HepG2 (cell line): ENCODE measurements around the gene NUDT17. TPM values are rescaled to one million over a fixed set of nuclear protein-coding genes. Genes with fewer than 3 reads are reported as not detected.
A peak's percentile ranks its signal among the peaks of the same experiment; 100 is the strongest.

Source experiments
- ARID5B ChIP-seq: IDR thresholded peaks from 2 replicates; pipeline ENCODE4 v1.4.0; 2020; ENCODE audit warnings: mild to moderate bottlenecking, missing genetic modification reagents
- BRD4 ChIP-seq: sonication (generic); formaldehyde crosslinking; IDR thresholded peaks from 2 replicates; pipeline ENCODE4 v1.4.0; 2020; ENCODE audit warnings: missing genetic modification reagents
- FOXO1 ChIP-seq: sonication (generic); formaldehyde crosslinking; IDR thresholded peaks from 2 replicates; pipeline ENCODE4 v1.4.0; 2020; ENCODE audit warnings: missing genetic modification reagents
- GABPB1 ChIP-seq: IDR thresholded peaks from 2 replicates; pipeline ENCODE4 v1.6.1; 2016; ENCODE audit warnings: mild to moderate bottlenecking, missing genetic modification reagents, moderate library complexity, missing compliant biosample characterization
- HNRNPLL ChIP-seq: fragments of 200-400 bp; formaldehyde crosslinking; IDR thresholded peaks from 2 replicates; pipeline ENCODE4 v1.6.1; 2017; ENCODE audit warnings: mild to moderate bottlenecking, low read depth, low read length; ENCODE audit not compliant: poor library complexity, severe bottlenecking
- ISL2 ChIP-seq: sonication (generic); formaldehyde crosslinking; IDR thresholded peaks from 2 replicates; pipeline ENCODE4 v1.5.0; 2020; ENCODE audit warnings: missing genetic modification reagents
- KAT2B ChIP-seq: fragments of 150-350 bp; IDR thresholded peaks from 2 replicates; pipeline ENCODE4 v1.6.1; 2014; ENCODE audit warnings: low read depth, low read length, borderline replicate concordance
- LCORL ChIP-seq, 2 experiments: fragments of 450-650 bp in 1 of 2; sonication (generic) in 1 of 2; formaldehyde crosslinking in 1 of 2; IDR thresholded peaks; 2 replicates each; pipeline versions ENCODE4 v1.5.0 to v1.6.1; 2017 to 2020; ENCODE audit warnings: antibody characterized with exemption in 1 of 2, missing genetic modification reagents in 1 of 2
- MAZ ChIP-seq, 2 experiments: sonication (generic) in 1 of 2; formaldehyde crosslinking in 1 of 2; IDR thresholded peaks; 2 replicates each; pipeline versions ENCODE4 v1.5.0 to v1.6.1; 2012 to 2020; ENCODE audit warnings: low read depth in 2 of 2, mild to moderate bottlenecking in 2 of 2, borderline replicate concordance in 1 of 2, improper control_type of control experiment in 1 of 2, low read length in 1 of 2, missing genetic modification reagents in 1 of 2, moderate library complexity in 1 of 2
- MLXIP ChIP-seq: sonication (generic); formaldehyde crosslinking; IDR thresholded peaks from 2 replicates; pipeline ENCODE4 v1.9.0; 2021; ENCODE audit warnings: missing genetic modification reagents, borderline replicate concordance
- NR1H2 ChIP-seq: sonication (generic); formaldehyde crosslinking; IDR thresholded peaks from 2 replicates; pipeline ENCODE4 v1.8.1; 2022; ENCODE audit warnings: low read depth, missing genetic modification reagents, borderline replicate concordance
- PAF1 ChIP-seq: IDR thresholded peaks from 2 replicates; pipeline ENCODE4 v1.6.1; 2016; ENCODE audit warnings: missing genetic modification reagents, missing compliant biosample characterization
- REPIN1 ChIP-seq: sonication (generic); formaldehyde crosslinking; IDR thresholded peaks from 2 replicates; pipeline ENCODE4 v1.8.0; 2022; ENCODE audit warnings: missing genetic modification reagents, low read depth, mild to moderate bottlenecking, borderline replicate concordance
- SNRNP70 ChIP-seq: fragments of 200-400 bp; formaldehyde crosslinking; IDR thresholded peaks from 2 replicates; pipeline ENCODE4 v1.6.1; 2017; ENCODE audit warnings: mild to moderate bottlenecking, low read depth, low read length, moderate library complexity
- XRCC5 ChIP-seq: fragments of 200-400 bp; formaldehyde crosslinking; optimal IDR thresholded peaks from 2 replicates; pipeline ENCODE3; 2017; ENCODE audit warnings: mild to moderate bottlenecking, low read length
- ZNF138 ChIP-seq: sonication (generic); formaldehyde crosslinking; IDR thresholded peaks from 2 replicates; pipeline ENCODE4 v1.5.0; 2020; ENCODE audit warnings: mild to moderate bottlenecking, low read depth, missing genetic modification reagents
- ZNF674 ChIP-seq: sonication (generic); formaldehyde crosslinking; IDR thresholded peaks from 2 replicates; pipeline ENCODE4 v1.5.0; 2020; ENCODE audit warnings: low read depth, mild to moderate bottlenecking, missing genetic modification reagents
- ZNF761 ChIP-seq: sonication (generic); formaldehyde crosslinking; conservative IDR thresholded peaks from 2 replicates; pipeline ENCODE4 v1.4.0; 2020; ENCODE audit warnings: mild to moderate bottlenecking, missing genetic modification reagents
- ZSCAN29 ChIP-seq: sonication (generic); formaldehyde crosslinking; conservative IDR thresholded peaks from 2 replicates; pipeline ENCODE4 v1.4.0; 2020; ENCODE audit warnings: mild to moderate bottlenecking, missing genetic modification reagents
- ZZZ3 ChIP-seq: sonication (generic); formaldehyde crosslinking; IDR thresholded peaks from 2 replicates; pipeline ENCODE4 v1.4.0; 2020; ENCODE audit warnings: missing genetic modification reagents, mild to moderate bottlenecking, borderline replicate concordance
- polyA plus RNA-seq, 8 experiments: library from polyadenylated mRNA; depleted of rRNA in 3 of 8; stranded (reverse) in 7 of 8; unstranded in 1 of 8; fragments of >200 nt; fragmentation: Illumina TruSeq in 4 of 8; extraction: Trizol in 4 of 8; gene quantifications; 2 replicates each; pipeline versions ENCODE4 v1.2.1 to v1.2.3, GENCODE V29; 2011 to 2016; ENCODE audit warnings: low read depth in 4 of 8, missing spikeins in 1 of 8, mixed read lengths in 1 of 8; ENCODE audit not compliant: insufficient read depth in 1 of 8
- total RNA-seq, 5 experiments: library from RNA; depleted of rRNA; stranded (reverse); fragments of >200 nt; fragmentation: Illumina TruSeq; extraction: Trizol; gene quantifications; 2 replicates each; pipeline ENCODE4 v1.2.3, GENCODE V29; 2016; ENCODE audit warnings: low read depth in 1 of 5

NUDT17 gene
- total and polyA plus RNA-seq, 2 of the 13 experiments (the other 11 are each of a cell fraction or from before 2014, with no cell fraction given) = 2.6 to 5.8 TPM

- 0 out of 2 replicates have a peak, but pooled peaks have one; percentile 41 for TF ChIP-seq FOXO1
- no peak; the same call in 1 of the 2 replicates for TF ChIP-seq ZNF674 (CRISPR knock-in tag)
- TF ChIP-seq KAT2B = no peak
- TF ChIP-seq PAF1 = no peak
- peak; percentile 67; the same call in 1 of the 2 replicates for TF ChIP-seq ARID5B (CRISPR knock-in tag)
- TF ChIP-seq NR1H2 (CRISPR knock-in tag) = 0 out of 2 replicates have a peak, but pooled peaks have one; percentile 28
- no peak for TF ChIP-seq LCORL (IDR thresholded peaks at IDR 0.05)
- TF ChIP-seq LCORL (CRISPR knock-in tag; IDR thresholded peaks at IDR 0.05) = peak; percentile 23; the same call in 1 of the 2 replicates
- TF ChIP-seq REPIN1 (CRISPR knock-in tag) = peak; percentile 63; the same call in 1 of the 2 replicates
- TF ChIP-seq SNRNP70 = no peak
- TF ChIP-seq ZZZ3 (CRISPR knock-in tag) = no peak
- peak; percentile 60 for TF ChIP-seq XRCC5
- peak; percentile 33; the same call in 1 of the 2 replicates for TF ChIP-seq ZSCAN29 (CRISPR knock-in tag)
- TF ChIP-seq HNRNPLL = peak; percentile 69
- TF ChIP-seq BRD4 (CRISPR knock-in tag) = peak; percentile 43; the same call in 1 of the 2 replicates
- peak; percentile 55; the same call in 1 of the 2 replicates for TF ChIP-seq ZNF761 (CRISPR knock-in tag)
- peak; percentile 68; the same call in 1 of the 2 replicates for TF ChIP-seq ZNF138 (CRISPR knock-in tag)
- 0 out of 2 replicates have a peak, but pooled peaks have one; percentile 42 for TF ChIP-seq ISL2 (CRISPR knock-in tag)
- TF ChIP-seq MLXIP (CRISPR knock-in tag) = no peak
- TF ChIP-seq MAZ (IDR thresholded peaks at IDR 0.05; ENCODE audit: borderline replicate concordance, low read depth, low read length) = no peak
- TF ChIP-seq MAZ (CRISPR knock-in tag; IDR thresholded peaks at IDR 0.05; ENCODE audit: low read depth) = peak; percentile 71; the same call in 1 of the 2 replicates
- TF ChIP-seq GABPB1 (CRISPR knock-in tag) = peak; percentile 75
These were observed at the start of gene NUDT17 (continued) for GRCh38 chr1:145845514-145846161.
